GM19397 (cell line): ENCODE data around the gene CRACR2B.

Experiments used
- ATAC-seq: cut with Tn5 transposase; IDR thresholded peaks from one replicate; pipeline ENCODE4 v1.9.1; 2021; ENCODE audit warnings: mild to moderate bottlenecking, moderate library complexity; ENCODE audit not compliant: unreplicated experiment

CRACR2B gene

GRCh38 chr11:810040-810567 is 17.6 kb upstream of the CRACR2B start:
- ATAC-seq = no peak

- ATAC-seq = no peak
Observed at GRCh38 chr11:811446-812245, 16.1 kb upstream of the CRACR2B start.

GRCh38 chr11:812390-812789 is 15.3 kb upstream of the CRACR2B start:
- no peak for ATAC-seq

DNA sequence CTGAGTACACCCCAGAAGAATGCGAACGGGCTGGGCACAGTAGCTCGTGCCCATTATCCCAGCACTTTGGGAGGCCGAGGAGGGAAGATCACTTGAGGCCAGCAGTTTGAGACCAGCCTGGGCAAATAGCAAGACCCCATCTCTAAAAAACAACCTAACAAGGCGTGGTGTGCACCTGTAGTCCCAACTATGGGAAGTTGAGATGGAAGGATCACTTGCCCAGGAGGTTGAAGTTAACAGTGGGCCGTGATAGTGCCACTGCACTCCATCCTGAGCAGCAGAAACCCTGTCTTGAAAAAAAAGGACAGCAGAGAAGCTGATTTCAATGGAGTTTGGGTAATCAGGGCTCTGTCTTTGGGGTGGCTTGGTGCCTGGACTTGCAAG is 14.7 kb upstream of the CRACR2B start:
- ATAC-seq = no peak

DNA sequence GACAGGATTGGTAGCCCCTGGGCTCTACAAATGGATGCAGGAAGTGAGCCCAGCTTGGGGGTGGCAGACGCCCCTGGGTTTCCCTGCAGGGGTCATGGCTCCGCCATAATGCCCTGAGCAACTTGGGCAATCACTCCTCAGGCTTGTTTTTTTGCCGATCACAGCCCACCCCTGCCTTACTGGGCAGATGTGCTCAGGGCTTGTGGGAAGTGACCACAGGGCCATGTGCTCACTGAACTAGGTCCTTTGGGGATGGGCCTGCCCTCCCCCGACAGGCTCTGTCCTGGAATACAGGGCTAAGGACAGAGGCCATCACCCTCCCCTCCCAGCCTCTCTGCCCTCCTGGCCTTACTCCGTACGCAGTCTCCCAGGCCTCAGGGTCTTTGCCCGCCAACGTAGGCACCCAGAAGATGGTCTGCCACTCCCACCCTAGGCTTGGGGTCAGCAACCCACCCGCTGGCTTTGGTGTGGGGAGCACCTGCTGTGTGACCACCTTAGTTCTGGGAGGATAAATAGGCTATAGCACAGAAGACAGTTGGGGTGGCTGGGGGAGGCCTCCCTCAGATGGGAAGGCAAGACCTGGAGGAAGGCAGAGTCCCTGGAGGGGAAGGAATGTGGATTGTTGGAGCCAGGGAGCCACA is 14.1 kb upstream of the CRACR2B start:
- no peak for ATAC-seq

DNA sequence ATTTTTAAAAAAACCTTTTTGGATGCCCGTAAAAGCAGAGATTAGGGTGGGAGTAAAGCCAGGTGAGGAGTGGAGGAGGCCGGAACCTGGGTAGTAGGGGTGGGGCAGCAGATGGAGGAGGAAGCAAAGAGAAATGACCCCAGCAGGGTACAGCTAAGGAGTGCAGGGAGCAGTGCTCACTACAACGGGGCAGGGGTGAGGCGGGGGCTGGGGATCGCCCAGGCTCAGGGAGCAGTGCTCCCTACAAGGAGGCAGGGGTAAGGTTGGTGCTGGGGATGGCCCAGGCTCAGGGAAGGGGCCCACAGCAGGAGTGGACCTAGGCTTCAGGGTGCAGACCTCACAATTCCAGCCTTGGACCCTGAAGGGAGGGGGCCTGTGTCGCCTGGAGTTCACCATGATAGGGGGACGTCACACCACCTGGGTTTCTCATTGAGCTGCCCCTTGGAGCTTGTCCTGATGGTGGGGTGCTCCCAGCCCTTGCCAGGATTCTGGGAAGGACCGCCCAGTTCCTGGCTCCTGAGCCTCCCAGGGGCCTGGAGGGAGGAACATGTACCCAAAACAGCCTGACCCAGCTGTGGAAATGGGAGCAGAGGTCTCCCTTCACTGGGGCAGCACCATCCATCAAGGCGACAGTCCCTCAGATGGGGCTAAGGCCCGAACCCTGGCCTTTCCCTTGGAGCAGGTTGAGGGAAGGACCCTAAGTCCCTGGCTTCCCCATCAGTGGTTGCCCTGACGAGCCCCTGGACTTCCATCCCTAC is 11.9 kb upstream of the CRACR2B start:
- ATAC-seq = no peak

DNA sequence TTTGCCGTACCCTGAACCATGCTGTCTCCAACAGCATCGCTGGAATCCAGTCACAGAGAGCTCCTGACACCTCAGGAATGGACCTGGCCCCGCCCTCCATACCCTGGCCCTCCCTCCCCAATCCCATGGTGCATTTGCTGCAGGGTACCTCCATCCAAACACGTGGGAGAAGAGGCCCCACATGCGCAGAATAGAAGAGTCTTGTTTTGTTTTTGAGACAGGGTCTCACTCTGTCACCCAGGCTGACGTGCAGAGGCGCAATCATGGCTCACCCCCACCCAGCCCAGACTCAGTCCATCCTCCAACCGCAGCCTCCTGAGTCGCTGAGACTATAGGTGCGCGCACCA is 11.3 kb upstream of the CRACR2B start:
- no peak for ATAC-seq

GRCh38 chr11:818396-819128 is 9.2 kb upstream of the CRACR2B start, which contains the start of gene PNPLA2:
Gene PNPLA2 (plus strand): TSS chr11:818914. CDS start chr11:819719, 805 bp downstream.
- ATAC-seq = no peak

DNA sequence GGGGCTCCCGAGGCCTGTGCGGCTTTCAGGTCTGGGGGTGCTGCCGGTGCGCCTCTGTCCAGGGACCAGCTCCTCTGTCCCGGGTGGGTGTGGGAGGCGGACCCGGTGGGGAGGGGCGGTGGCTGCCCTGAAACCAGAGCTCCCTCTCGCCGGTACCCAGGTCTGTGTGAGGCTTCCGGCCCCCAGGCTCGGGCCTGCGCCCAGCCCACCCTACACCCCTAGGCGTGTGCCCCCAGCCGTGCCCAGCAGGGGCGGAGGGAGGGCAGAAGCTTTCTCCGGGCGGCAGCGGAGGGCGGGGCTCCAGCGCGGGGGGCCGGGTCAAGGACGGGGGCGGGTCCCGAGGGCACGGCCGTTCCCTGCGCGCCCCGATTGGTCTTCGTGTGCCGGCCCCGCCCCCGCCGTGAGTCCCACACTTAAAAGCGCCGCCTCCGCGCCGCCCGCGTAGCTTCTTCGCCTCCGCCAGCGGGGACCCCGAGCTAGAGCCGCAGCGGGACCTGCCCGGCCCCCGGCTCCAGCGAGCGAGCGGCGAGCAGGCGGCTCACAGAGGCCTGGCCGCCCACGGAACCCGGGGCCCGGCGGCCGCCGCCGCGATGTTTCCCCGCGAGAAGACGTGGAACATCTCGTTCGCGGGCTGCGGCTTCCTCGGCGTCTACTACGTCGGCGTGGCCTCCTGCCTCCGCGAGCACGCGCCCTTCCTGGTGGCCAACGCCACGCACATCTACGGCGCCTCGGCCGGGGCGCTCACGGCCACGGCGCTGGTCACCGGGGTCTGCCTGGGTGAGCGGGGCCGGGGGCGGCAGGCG is 8.4 kb upstream of the CRACR2B start:
- peak; percentile 71 for ATAC-seq

DNA sequence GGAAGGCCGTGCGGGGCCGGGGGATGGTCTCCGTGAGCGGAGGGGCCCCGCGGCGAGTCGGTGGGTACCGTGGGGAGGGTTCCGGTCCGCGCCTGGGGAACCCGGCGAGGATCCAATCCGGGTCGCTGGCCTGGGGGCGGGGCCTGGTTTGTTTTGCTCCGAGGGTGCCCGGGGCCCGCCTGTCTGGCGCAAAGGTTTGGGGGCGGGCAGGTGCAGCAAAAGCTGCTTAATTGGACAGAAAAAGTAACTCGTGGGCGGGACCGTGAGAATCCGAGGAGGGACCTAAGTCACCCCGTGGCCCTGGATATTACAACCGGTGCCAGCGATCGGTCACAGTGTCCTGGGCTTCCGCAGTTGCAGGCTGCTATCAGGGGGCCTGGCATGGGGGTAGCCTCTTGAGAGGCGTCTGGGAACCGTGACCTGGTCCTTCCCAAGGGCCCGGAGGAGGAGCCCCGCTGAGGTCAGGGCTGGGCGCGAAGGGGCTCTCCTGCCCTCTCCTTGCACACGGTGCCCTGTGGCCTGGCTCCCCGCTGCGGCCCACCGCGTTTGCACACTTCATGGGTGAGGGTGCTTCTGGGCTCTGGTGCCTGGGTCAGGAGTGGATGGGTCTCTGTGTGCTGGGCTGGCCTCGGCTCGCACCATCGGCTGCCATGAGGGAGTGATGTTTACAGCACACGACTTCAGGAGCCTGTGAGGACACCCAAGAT is 7.6 kb upstream of the CRACR2B start:
- peak; percentile 63 for ATAC-seq

DNA sequence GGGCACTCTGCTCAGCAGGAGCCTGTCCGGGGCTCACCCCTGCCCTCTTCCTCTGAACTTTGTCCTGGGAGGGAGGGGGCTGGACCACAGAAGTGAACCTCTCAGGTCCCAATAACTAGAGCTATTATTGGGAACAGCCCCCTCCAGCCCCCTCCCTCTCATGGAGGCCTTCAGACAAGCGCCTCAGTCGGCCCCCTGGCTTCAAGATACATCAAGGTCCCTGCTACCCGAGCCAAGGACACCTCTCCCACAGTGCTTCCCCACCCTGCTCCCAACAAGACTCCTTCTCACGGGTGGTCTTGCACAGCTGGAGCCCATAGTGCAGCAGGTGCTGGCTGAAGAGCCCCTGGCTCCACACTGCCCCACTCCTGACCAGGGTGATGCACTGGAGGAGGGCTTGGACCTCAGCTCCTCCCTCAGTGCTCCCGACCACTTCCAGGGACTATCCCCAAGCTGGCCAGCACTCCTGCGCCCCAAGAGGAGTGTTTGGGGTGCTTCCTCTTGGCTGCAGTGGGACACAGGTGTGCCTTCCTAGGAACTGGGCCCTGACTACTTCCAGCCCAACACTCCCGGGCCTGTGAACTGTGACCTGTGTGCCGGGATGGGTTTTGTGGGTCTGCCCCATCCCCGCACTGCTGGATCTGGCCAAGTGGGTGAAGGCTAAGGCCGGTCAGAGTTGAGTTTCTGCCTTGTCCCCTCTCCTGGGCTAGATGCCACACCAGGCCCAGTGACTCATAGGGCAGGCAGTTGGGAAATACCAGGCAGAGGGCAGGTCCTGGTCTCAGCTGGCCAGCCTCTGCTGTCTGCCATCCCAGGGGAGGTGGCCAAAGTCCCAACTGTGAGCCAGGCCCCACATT is 6.8 kb upstream of the CRACR2B start:
- no peak for ATAC-seq

- ATAC-seq = no peak
Observed at GRCh38 chr11:821512-822371, 6.0 kb upstream of the CRACR2B start.

DNA sequence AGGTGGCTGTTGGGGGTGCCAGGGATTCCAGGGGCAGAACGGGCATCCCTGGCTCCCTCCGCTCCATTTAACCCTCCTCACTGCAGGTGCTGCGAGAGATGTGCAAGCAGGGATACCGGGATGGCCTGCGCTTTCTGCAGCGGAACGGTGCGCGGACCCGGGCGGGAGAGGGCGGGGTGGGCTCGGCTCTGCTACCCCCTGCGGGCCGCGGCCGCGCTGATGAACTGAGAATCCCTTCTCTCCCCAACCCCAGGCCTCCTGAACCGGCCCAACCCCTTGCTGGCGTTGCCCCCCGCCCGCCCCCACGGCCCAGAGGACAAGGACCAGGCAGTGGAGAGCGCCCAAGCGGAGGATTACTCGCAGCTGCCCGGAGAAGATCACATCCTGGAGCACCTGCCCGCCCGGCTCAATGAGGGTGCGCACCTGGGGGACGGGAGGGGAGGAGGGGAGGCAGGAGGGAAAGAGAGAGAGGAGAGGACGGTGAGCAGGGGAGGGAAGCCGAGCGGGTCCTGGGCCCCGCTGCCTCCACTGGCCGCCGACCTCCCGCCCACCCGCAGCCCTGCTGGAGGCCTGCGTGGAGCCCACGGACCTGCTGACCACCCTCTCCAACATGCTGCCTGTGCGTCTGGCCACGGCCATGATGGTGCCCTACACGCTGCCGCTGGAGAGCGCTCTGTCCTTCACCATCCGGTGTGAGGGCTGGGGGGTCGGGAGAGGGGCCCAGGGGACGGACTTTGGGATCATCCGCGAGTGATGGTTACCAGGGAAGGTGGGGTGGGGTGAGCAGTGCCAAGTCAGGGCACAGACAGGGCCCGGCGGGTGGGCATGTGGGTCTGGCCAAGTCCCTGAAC is 4.1 kb upstream of the CRACR2B start:
- ATAC-seq = no peak

DNA sequence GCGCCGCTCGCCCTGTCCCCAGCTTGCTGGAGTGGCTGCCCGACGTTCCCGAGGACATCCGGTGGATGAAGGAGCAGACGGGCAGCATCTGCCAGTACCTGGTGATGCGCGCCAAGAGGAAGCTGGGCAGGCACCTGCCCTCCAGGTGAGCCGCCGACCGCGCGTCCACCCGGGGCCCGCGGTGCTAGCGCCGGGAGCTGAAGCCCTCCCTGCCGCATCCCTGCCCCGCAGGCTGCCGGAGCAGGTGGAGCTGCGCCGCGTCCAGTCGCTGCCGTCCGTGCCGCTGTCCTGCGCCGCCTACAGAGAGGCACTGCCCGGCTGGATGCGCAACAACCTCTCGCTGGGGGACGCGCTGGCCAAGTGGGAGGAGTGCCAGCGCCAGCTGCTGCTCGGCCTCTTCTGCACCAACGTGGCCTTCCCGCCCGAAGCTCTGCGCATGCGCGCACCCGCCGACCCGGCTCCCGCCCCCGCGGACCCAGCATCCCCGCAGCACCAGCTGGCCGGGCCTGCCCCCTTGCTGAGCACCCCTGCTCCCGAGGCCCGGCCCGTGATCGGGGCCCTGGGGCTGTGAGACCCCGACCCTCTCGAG is 3.3 kb upstream of the CRACR2B start:
- no peak for ATAC-seq

DNA sequence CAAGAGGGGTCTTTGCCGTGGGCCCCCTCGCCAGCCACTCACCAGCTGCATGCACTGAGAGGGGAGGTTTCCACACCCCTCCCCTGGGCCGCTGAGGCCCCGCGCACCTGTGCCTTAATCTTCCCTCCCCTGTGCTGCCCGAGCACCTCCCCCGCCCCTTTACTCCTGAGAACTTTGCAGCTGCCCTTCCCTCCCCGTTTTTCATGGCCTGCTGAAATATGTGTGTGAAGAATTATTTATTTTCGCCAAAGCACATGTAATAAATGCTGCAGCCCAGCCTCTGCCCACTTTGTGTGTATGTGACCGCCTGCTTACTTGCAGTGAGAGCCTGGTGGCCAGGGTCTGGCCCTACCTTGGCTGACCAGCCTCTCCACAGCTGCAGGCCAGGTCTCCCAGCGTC is 2.8 kb upstream of the CRACR2B start:
- no peak for ATAC-seq
